ENCODE results near the gene TMEM175. TPM values are rescaled to one million over a fixed set of nuclear protein-coding genes. Genes with fewer than 3 reads are reported as not detected.

The TMEM175 gene
- total and polyA plus RNA-seq, 2 of the 8 experiments (the other 6 are each of a cell fraction or from before 2014, with no cell fraction given), result 4.9 to 20.7 TPM

- TF ChIP-seq CHD7 (IDR thresholded peaks at IDR 0.05; ENCODE audit: insufficient replicate concordance, low read length) (no peak), SP2 (IDR thresholded peaks at IDR 0.05; ENCODE audit: low read length) (no peak), KDM4A (IDR thresholded peaks at IDR 0.05; ENCODE audit: low read depth, low read length, severe bottlenecking) (no peak), RFX5 (IDR thresholded peaks at IDR 0.05; ENCODE audit: borderline replicate concordance, low read depth, low read length) (no peak)
These were observed 2.2 kb upstream of the TMEM175 start (continued) for GRCh38 chr4:930028-930551.
